ENCODE measurements around the gene ANKRD50.

DNA sequence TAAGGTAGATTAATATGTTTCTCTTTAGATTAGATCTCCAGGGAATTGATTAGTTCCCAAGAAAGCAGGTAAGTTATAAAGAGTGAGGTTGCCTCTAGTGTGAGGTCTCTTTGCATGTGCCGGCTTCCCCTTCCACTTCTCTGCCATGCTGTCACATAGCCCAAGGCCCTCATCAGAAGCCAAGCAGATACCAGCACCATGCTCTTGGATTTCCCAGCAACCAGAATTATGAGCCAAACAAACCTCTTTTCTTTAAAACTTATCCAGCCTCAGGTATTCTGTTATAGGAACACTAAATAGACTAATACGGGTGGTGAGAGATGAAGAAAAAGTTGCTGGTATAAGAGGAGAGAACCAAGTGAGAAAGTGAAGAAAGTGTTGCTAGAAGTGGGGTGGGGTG lies 15.1 kb downstream of the ANKRD50 start:
- TF ChIP-seq ZNF239 (CRISPR knock-in tag; IDR thresholded peaks at IDR 0.05) (no peak), SAP30 (IDR thresholded peaks at IDR 0.05; ENCODE audit: borderline replicate concordance, insufficient read depth, low read depth, low read length, poor library complexity, severe bottlenecking) (no peak), CTCF (IDR thresholded peaks at IDR 0.05 in 2 of 3, conservative IDR thresholded peaks at IDR 0.05 in 1 of 3; ENCODE audit: insufficient read depth in 2 of 3, low read depth in 1 of 3, low read length in 3 of 3) (no peak), ZBTB1 (CRISPR knock-in tag; IDR thresholded peaks at IDR 0.05; ENCODE audit: borderline replicate concordance, low read depth) (no peak), EHMT2 (IDR thresholded peaks at IDR 0.05) (no peak), POLR2A (conservative IDR thresholded peaks at IDR 0.05) (no peak), NUFIP1 (IDR thresholded peaks at IDR 0.05; ENCODE audit: partially characterized antibody) (no peak), KDM1A (IDR thresholded peaks at IDR 0.05) (no peak), RFX5 (IDR thresholded peaks at IDR 0.05; ENCODE audit: low read depth, low read length) (no peak), TRIM24 (IDR thresholded peaks at IDR 0.05) (no peak), FIP1L1 (IDR thresholded peaks at IDR 0.05; ENCODE audit: low read depth, low read length, poor library complexity, severe bottlenecking) (no peak), HDAC6 (IDR thresholded peaks at IDR 0.05; ENCODE audit: low read depth, low read length) (no peak)
- TF ChIP-seq, protein P1, sequence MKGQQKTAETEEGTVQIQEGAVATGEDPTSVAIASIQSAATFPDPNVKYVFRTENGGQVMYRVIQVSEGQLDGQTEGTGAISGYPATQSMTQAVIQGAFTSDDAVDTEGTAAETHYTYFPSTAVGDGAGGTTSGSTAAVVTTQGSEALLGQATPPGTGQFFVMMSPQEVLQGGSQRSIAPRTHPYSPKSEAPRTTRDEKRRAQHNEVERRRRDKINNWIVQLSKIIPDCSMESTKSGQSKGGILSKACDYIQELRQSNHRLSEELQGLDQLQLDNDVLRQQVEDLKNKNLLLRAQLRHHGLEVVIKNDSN (CRISPR knock-in tag; IDR thresholded peaks at IDR 0.05), result no peak
